GM12878 (cell line): ENCODE results near the gene SERPINA4. TPM values are rescaled to one million over a fixed set of nuclear protein-coding genes. Genes with fewer than 3 reads are reported as not detected.

Source experiments
- ATAC-seq: fragments of 200-7000 bp; cut with Tn5 transposase; 3 replicates; pipeline ENCODE4 v1.9.1; 2020; ENCODE audit warnings: mild to moderate bottlenecking, moderate library complexity
- BruUV-seq: library from RNA; stranded (reverse); fragments of 400-500 nt; replicated peaks from 2 replicates; lab custom pipeline; 2021; lab: Mats Ljungman, UMichigan
- CTCF ChIA-PET: fragments of 300-600 bp; sonication (Branson Sonifier 250); formaldehyde crosslinking; extraction: SDS; loops from one replicate; lab custom pipeline; 2021; ENCODE audit warnings: inconsistent platforms; lab: Yijun Ruan, JAX
- POLR2A ChIA-PET: fragments of 350-600 bp; formaldehyde crosslinking; extraction: SDS; loops from one replicate; lab custom pipeline; 2021; ENCODE audit warnings: inconsistent platforms; lab: Charles Lee
- RAD21 ChIA-PET: fragments of 300-600 bp; sonication (Branson Sonifier 250); formaldehyde crosslinking; loops from one replicate; lab custom pipeline; 2023; ENCODE audit warnings: antibody characterized with exemption; ENCODE audit not compliant: unreplicated experiment; lab: Charles Lee
- SMC1A ChIA-PET: fragments of 300-600 bp; sonication (Branson Sonifier 250); formaldehyde crosslinking; loops from one replicate; lab custom pipeline; 2023; ENCODE audit not compliant: unreplicated experiment, uncharacterized antibody; lab: Charles Lee
- DNase-seq: peaks from one replicate; pipeline ENCODE4 v3.0.0-alpha.2; 2011; ENCODE audit warnings: low read depth, low spot score
- FAIRE-seq: peaks from 3 replicates; lab custom pipeline; 2011; peaks lifted over from hg19 to GRCh38; lab: Jason Lieb, UNC
- H2AFZ ChIP-seq: 2 replicates; pipeline ENCODE4 v1.6.0; 2011; ENCODE audit warnings: low read depth, low read length, control low read depth; ENCODE audit not compliant: control insufficient read depth
- H3K27ac ChIP-seq: 2 replicates; pipeline ENCODE4 v1.5.1; 2011; ENCODE audit warnings: control low read depth; ENCODE audit not compliant: control insufficient read depth, insufficient read depth
- H3K27me3 ChIP-seq, 2 experiments: replicated peaks in 1 of 2; 2 replicates each; pipeline versions ENCODE4 v1.6.0 to v1.6.1; 2011; ENCODE audit warnings: low read length in 1 of 2; ENCODE audit not compliant: control insufficient read depth in 2 of 2, insufficient read depth in 2 of 2
- H3K36me3 ChIP-seq, 2 experiments: 2 replicates each; pipeline ENCODE4 v1.5.1; 2011; ENCODE audit warnings: low read length in 1 of 2; ENCODE audit not compliant: control insufficient read depth in 2 of 2, insufficient read depth in 2 of 2
- H3K4me1 ChIP-seq: 2 replicates; pipeline ENCODE4 v1.6.1; 2011; ENCODE audit warnings: mild to moderate bottlenecking, low read length, moderate library complexity, mixed read lengths; ENCODE audit not compliant: control insufficient read depth, insufficient read depth
- H3K4me2 ChIP-seq: 2 replicates; pipeline ENCODE4 v1.6.0; 2011; ENCODE audit warnings: control low read depth; ENCODE audit not compliant: control insufficient read depth, insufficient read depth
- H3K4me3 ChIP-seq: fragments of 200-600 bp; sonication (generic); 2 replicates; pipeline ENCODE4 v1.5.1; 2016
- H3K79me2 ChIP-seq: 2 replicates; pipeline ENCODE4 v1.6.0; 2011; ENCODE audit warnings: low read length; ENCODE audit not compliant: control insufficient read depth, insufficient read depth
- H3K9ac ChIP-seq: 2 replicates; pipeline ENCODE4 v1.8.0; 2011; ENCODE audit warnings: low read length, control low read depth, mixed read lengths; ENCODE audit not compliant: control insufficient read depth, insufficient read depth
- H3K9me3 ChIP-seq: replicated peaks from 3 replicates; pipeline ENCODE4 v1.5.1; 2011; ENCODE audit warnings: mild to moderate bottlenecking, low read length; ENCODE audit not compliant: control insufficient read depth, insufficient read depth
- H4K20me1 ChIP-seq: 2 replicates; pipeline ENCODE4 v1.6.0; 2011; ENCODE audit not compliant: control insufficient read depth, insufficient read depth
- BCL3 ChIP-seq: IDR thresholded peaks from 2 replicates; pipeline ENCODE4 v1.6.1; 2011; ENCODE audit warnings: borderline replicate concordance, low read depth, mild to moderate bottlenecking, moderate library complexity, low read length; ENCODE audit not compliant: insufficient read depth, poor library complexity, severe bottlenecking
- CBX3 ChIP-seq: fragments of 200-600 bp; sonication (generic); IDR thresholded peaks from 2 replicates; pipeline ENCODE4 v1.6.1; 2016; ENCODE audit warnings: low read depth, borderline replicate concordance
- CBX5 ChIP-seq: sonication (generic); IDR thresholded peaks from 2 replicates; pipeline ENCODE4 v1.6.1; 2016; ENCODE audit warnings: low read depth, moderate library complexity, mild to moderate bottlenecking, inconsistent platforms
- CTCF ChIP-seq, 3 experiments: IDR thresholded peaks in 2 of 3; conservative IDR thresholded peaks in 1 of 3; 2 replicates each; pipeline ENCODE4 v1.5.1; 2011; ENCODE audit warnings: low read depth in 3 of 3, low read length in 3 of 3, mild to moderate bottlenecking in 3 of 3, control low read depth in 2 of 3, moderate library complexity in 2 of 3, inconsistent platforms in 1 of 3, mixed read lengths in 1 of 3; ENCODE audit not compliant: control insufficient read depth in 2 of 3, insufficient read depth in 1 of 3; ENCODE audit errors: extremely low read depth in 1 of 3
- EED ChIP-seq: sonication (generic); IDR thresholded peaks from 2 replicates; pipeline ENCODE4 v1.6.1; 2016; ENCODE audit warnings: antibody characterized with exemption, low read depth
- IRF5 ChIP-seq: fragments of 450-650 bp; IDR thresholded peaks from 2 replicates; pipeline ENCODE4 v1.6.1; 2017; ENCODE audit warnings: borderline replicate concordance
- POLR2A ChIP-seq: IDR thresholded peaks from 2 replicates; pipeline ENCODE4 v1.6.1; 2011; ENCODE audit warnings: low read depth, mild to moderate bottlenecking, low read length
- SP1 ChIP-seq: IDR thresholded peaks from one replicate; pipeline ENCODE4 v1.6.1; 2011; ENCODE audit warnings: low read depth, low read length
- SPI1 ChIP-seq: IDR thresholded peaks from 2 replicates; pipeline ENCODE4 v1.6.1; 2011; ENCODE audit warnings: low read depth, mild to moderate bottlenecking, low read length, moderate library complexity, borderline replicate concordance; ENCODE audit not compliant: insufficient read depth
- SRF ChIP-seq, 2 experiments: IDR thresholded peaks; 2 replicates each; pipeline ENCODE4 v1.6.1; 2011; ENCODE audit warnings: low read depth in 2 of 2, low read length in 2 of 2, mild to moderate bottlenecking in 1 of 2, moderate library complexity in 1 of 2
- WGBS: methylation state at CpG from one replicate; pipeline ENCODE4 v1.1.6; 2016; ENCODE audit warnings: low lambda C conversion rate; ENCODE audit not compliant: insufficient replicate concordance, insufficient coverage; ENCODE audit errors: missing lambda C conversion rate; 5-methylcytosine and 5-hydroxymethylcytosine counted together
- in situ Hi-C: fragments of 300-500 bp; cut with MboI; formaldehyde crosslinking; loops from 9 replicates; pipeline ENCODE4 v1.14.3; 2018; ENCODE audit warnings: mixed read lengths
- intact Hi-C: fragments of 100-400 bp; cut with micrococcal nuclease; formaldehyde crosslinking; loops from one replicate; pipeline ENCODE4 v1.14.2; 2022; ENCODE audit not compliant: unreplicated experiment
- polyA plus RNA-seq, 11 experiments: library from polyadenylated mRNA; depleted of rRNA in 4 of 11; unstranded in 6 of 11; stranded (reverse) in 5 of 11; fragments of >200 nt; fragmentation: Nextera tagmentation in 4 of 11; fragmentation: Illumina TruSeq in 1 of 11; extraction: Ambion mirVana in 4 of 11; extraction: Trizol in 1 of 11; gene quantifications; 1 replicate in 1 of 11; 2 replicates in 10 of 11; pipeline versions ENCODE4 v1.2.1 to v1.2.3, GENCODE V29; 2011 to 2016; ENCODE audit warnings: inconsistent platforms in 2 of 11, missing spikeins in 2 of 11, low read depth in 1 of 11
- total RNA-seq, 4 experiments: library from RNA; depleted of rRNA in 3 of 4; stranded (reverse); fragments of >200 nt in 3 of 4; fragmentation: Illumina TruSeq in 1 of 4; extraction: Trizol in 1 of 4; gene quantifications; 2 replicates each; pipeline versions ENCODE4 v1.2.1 to v1.2.3, GENCODE V29; 2013 to 2021

The SERPINA4 gene
- total and polyA plus RNA-seq, 10 of the 15 experiments (the other 5 are each of a cell fraction or from before 2014, with no cell fraction given): 0.13 TPM; not detected in 9

- no peak for DNase-seq
- in situ Hi-C loops (no loop called here), intact Hi-C loops (no loop called here)
- H3K4me3 ChIP-seq: no peak overlapping the region
- no TSS peak for BruUV-seq
- no peak for ATAC-seq
- H2AFZ ChIP-seq: no peak overlapping the region
- ChIA-PET SMC1A (no interaction called here), CTCF (interaction anchor here (0.6 kb wide), 1 partner anchor 1013 kb away, joined by 3 read pairs; no protein-coding TSS in a partner anchor), RAD21 (no interaction called here), POLR2A (no interaction called here)
- TF ChIP-seq POLR2A: no peak
- TF ChIP-seq BCL3: no peak
- no peak for FAIRE-seq
- H3K79me2 ChIP-seq: no peaks in the 10 kb centered on the region
- H3K36me3 ChIP-seq: no peaks in the 10 kb centered on the region
- H3K27me3 ChIP-seq: no peaks in the 10 kb centered on the region; a peak in 2 of 4 replicates
- H3K27ac ChIP-seq: no peak overlapping the region
- H4K20me1 ChIP-seq: no peaks in the 10 kb centered on the region
- WGBS: 33% methylated on average over 7 of the region's 7 CpGs
- H3K4me2 ChIP-seq: no peak overlapping the region
- no peaks in the 10 kb centered on the region for H3K9me3 ChIP-seq
- H3K4me1 ChIP-seq: no peaks in the 10 kb centered on the region
- no peak overlapping the region for H3K9ac ChIP-seq
Observed at GRCh38 chr14:94598506-94598815, 37.2 kb downstream of the SERPINA4 start.

- RAD21 ChIA-PET: no interaction called here
- CTCF ChIA-PET: interaction anchor here (0.6 kb wide), 1 partner anchor 1012 kb away, joined by 3 read pairs; no protein-coding TSS in a partner anchor
- DNase-seq: no peak
- Histone ChIP-seq H3K36me3 (no peaks in the 10 kb centered on the region), H3K4me2 (no peak overlapping the region), H3K9ac (no peak overlapping the region), H2AFZ (no peak overlapping the region), H3K4me3 (no peak overlapping the region), H4K20me1 (no peaks in the 10 kb centered on the region), H3K27me3 (no peaks in the 10 kb centered on the region; a peak in 2 of 4 replicates), H3K9me3 (no peaks in the 10 kb centered on the region), H3K4me1 (no peaks in the 10 kb centered on the region), H3K79me2 (no peaks in the 10 kb centered on the region), H3K27ac (no peak overlapping the region)
- WGBS: 30% methylated on average over 11 of the region's 11 CpGs
- no peak for ATAC-seq
- POLR2A ChIA-PET: no interaction called here
- intact Hi-C loops: no loop called here
- SMC1A ChIA-PET: no interaction called here
- no TSS peak for BruUV-seq
- no peak for FAIRE-seq
- in situ Hi-C loops: no loop called here
- no peak for TF ChIP-seq SP1
- no peak for TF ChIP-seq SPI1
- TF ChIP-seq IRF5: no peak
- no peak for TF ChIP-seq CBX5
- no peak for TF ChIP-seq EED
- no peak for TF ChIP-seq CTCF (IDR thresholded peaks at IDR 0.05 in 2 of 3, conservative IDR thresholded peaks at IDR 0.05 in 1 of 3; ENCODE audit: control insufficient read depth in 2 of 3, extremely low read depth in 1 of 3, insufficient read depth in 1 of 3, low read depth in 3 of 3, low read length in 3 of 3)
- no peak for TF ChIP-seq CBX3
- no peak for TF ChIP-seq SRF (IDR thresholded peaks at IDR 0.05; ENCODE audit: low read depth in 2 of 2, low read length in 2 of 2)
Observed at GRCh38 chr14:94598816-94599655, 37.8 kb downstream of the SERPINA4 start.
